Measurements from ENCODE around the gene KRTAP9-6. TPM values are rescaled to one million over a fixed set of nuclear protein-coding genes. Genes with fewer than 3 reads are reported as not detected.

KRTAP9-6 gene
- total and polyA plus RNA-seq, 9 of the 15 experiments (the other 6 are each of a cell fraction or from before 2014, with no cell fraction given): not detected

DNA sequence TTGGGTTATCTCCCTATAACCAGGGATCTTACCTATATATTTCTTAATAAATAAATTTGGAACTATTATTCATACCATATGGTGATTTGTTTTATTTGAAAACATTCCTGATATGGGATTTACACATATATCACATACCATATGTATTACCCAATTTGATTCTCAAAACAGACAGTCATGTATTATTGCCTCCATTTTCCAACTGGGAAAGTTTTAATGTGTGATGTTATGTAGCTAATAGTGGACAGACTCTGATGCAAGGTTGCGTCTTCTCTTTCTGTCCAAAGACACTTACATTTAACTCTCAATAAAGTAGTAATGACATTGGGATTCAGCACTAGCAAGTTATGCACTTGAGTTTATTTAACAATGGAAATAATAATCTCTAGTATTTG, 8.9 kb upstream of the KRTAP9-6 start:
- Histone ChIP-seq H3K79me2 (ENCODE audit: control insufficient read depth, insufficient read depth, low read length) (no peaks in the 10 kb centered on the region), H3K4me2 (ENCODE audit: insufficient read depth, low read length) (no peak overlapping the region), H3K9ac (ENCODE audit: insufficient read depth in 1 of 2, low read depth in 2 of 2, low read length in 2 of 2) (no peak overlapping the region), H3K9me3 (replicated peaks; ENCODE audit: control insufficient read depth, insufficient read depth, low read depth, low read length) (no peaks in the 10 kb centered on the region), H3K27me3 (ENCODE audit: control insufficient read depth in 2 of 2, insufficient read depth in 2 of 2, low read length in 2 of 2) (peaks cover 0 to 2% of the 10 kb centered on the region in 2 experiments; a peak in 1 of 5 replicates), H2AFZ (ENCODE audit: low read depth, low read length) (no peak overlapping the region), H4K20me1 (replicated peaks; ENCODE audit: control insufficient read depth, insufficient read depth, low read length) (no peaks in the 10 kb centered on the region), H3K27ac (ENCODE audit: extremely low read depth, low read depth, low read length) (no peak overlapping the region), H3K36me3 (ENCODE audit: control insufficient read depth, insufficient read depth, low read length) (no peaks in the 10 kb centered on the region), H3K4me3 (no peak overlapping the region), H3K9me1 (ENCODE audit: control insufficient read depth, insufficient read depth, low read length) (no peaks in the 10 kb centered on the region), H3K4me1 (replicated peaks in 1 of 2; ENCODE audit: control insufficient read depth in 2 of 2, insufficient read depth in 2 of 2, low read length in 2 of 2) (no peaks in the 10 kb centered on the region)
- BruUV-seq (replicated peaks): no TSS peak
- no peak for DNase-seq (ENCODE audit: extremely low read depth in 1 of 4, low spot score in 3 of 4)
- intact Hi-C loops (cut with micrococcal nuclease): no loop called here
- TF ChIP-seq ZNF197 (CRISPR knock-in tag; IDR thresholded peaks at IDR 0.05; ENCODE audit: low read depth) (no peak), SOX6 (IDR thresholded peaks at IDR 0.05) (no peak), POU5F1 (IDR thresholded peaks at IDR 0.05; ENCODE audit: borderline replicate concordance, low read depth, low read length, partially characterized antibody) (no peak), ASH1L (IDR thresholded peaks at IDR 0.05; ENCODE audit: borderline replicate concordance, low read depth, partially characterized antibody) (no peak), MEF2D (tag; conservative IDR thresholded peaks at IDR 0.05; ENCODE audit: low read depth) (no peak), SP1 (CRISPR knock-in tag; IDR thresholded peaks at IDR 0.05) (no peak), STAT5A (IDR thresholded peaks at IDR 0.05; ENCODE audit: borderline replicate concordance, low read length) (no peak), ZNF561 (CRISPR knock-in tag; conservative IDR thresholded peaks at IDR 0.05) (no peak), ZBTB17 (CRISPR knock-in tag; IDR thresholded peaks at IDR 0.05) (no peak), PATZ1 (CRISPR knock-in tag; IDR thresholded peaks at IDR 0.05; ENCODE audit: borderline replicate concordance) (no peak)
- TF ChIP-seq, protein P1, sequence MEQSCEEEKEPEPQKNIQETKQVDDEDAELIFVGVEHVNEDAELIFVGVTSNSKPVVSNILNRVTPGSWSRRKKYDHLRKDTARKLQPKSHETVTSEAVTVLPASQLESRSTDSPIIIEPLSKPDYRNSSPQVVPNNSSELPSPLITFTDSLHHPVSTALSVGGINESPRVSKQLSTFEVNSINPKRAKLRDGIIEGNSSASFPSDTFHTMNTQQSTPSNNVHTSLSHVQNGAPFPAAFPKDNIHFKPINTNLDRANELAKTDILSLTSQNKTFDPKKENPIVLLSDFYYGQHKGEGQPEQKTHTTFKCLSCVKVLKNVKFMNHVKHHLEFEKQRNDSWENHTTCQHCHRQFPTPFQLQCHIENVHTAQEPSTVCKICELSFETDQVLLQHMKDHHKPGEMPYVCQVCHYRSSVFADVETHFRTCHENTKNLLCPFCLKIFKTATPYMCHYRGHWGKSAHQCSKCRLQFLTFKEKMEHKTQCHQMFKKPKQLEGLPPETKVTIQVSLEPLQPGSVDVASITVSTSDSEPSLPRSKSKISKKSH (CRISPR knock-in tag; IDR thresholded peaks at IDR 0.05): no peak
- POLR2A ChIA-PET: no interaction called here
- CTCF ChIA-PET (ENCODE audit: low intra/inter-chr PET ratio): no interaction called here
- ATAC-seq: no peak
- in situ Hi-C loops (cut with MboI): no loop called here
- no peak for FAIRE-seq
- 0% methylated on average over 1 of the region's 1 CpG for WGBS (ENCODE audit: insufficient coverage, low coverage, missing lambda C conversion rate)
